ENCODE data around the gene CST9.
"Not testable (repeated sequence)": the region's sequence is repeated elsewhere in the genome, so short reads cannot be mapped to it uniquely, and the experiment has no call there.

The CST9 gene

DNA sequence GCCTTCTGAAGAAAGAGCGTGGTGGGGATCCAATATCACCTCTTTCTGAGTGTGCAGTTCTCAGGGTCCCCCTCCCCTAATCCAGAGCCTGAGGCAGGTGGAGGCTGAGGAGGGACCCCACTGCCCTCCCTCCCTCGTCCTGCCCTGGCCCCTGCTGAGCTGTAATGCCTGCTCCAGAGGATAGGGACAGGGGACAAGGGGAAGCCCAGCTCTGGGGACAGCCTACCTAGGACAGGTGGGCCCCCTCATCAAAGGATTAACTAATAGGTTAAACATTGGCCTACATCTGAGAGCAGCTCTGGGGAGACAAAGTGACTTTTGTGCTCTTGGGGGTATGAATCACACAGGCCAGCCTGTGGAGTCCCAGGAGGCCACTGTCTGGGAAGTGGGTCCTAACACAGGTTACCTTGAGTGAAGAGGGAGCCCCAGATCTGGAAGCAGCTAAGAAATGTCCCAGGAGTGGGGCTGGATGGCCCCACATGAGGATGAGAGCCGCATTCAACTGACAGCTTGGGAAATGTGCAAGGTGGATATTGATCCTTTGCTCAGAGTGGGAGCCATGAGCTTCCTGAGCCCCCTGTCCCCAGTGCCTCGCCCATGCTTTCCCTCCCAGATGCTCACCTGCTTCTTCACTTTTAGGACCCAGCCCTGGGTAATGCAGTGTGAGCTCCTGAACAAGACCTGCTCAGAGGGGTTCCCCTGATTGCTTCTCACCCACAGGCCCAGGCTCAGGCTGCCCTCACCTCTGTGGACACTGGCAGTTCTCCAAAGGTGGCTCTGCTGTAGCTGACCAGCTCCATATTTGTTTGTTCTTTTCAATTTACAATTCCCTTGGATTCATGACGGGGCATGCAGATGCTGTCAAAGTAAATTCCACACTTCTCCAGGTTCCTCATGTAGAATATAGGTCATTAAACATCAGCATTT is 19.6 kb downstream of the CST9 start:
- DNase-seq, result no peak

DNA sequence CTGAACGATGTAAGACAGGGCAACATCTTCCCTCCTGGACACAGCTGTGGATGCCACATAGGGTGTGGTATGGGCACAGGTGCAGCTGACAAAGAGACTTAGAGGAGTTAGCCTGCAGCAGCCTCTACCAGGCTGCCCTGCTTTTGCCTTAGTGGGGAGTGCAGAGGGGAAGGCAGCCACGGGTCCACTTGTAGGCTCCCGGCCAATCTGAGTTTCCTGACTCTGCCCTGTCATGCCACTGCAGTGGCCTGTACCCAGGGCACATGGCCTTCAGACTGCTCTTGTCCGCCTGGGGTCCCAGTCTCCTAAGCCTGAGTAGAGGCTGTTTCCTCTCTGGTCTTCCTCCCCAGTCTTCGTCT is 20.3 kb downstream of the CST9 start:
- no peak for DNase-seq

GRCh38 chr20:23584434-23585199 is 21.1 kb downstream of the CST9 start:
- no peak for DNase-seq

GRCh38 chr20:23583526-23583925 is 22.2 kb downstream of the CST9 start:
- DNase-seq, result no peak

GRCh38 chr20:23582293-23582692 is 23.4 kb downstream of the CST9 start:
- no peak for DNase-seq

DNA sequence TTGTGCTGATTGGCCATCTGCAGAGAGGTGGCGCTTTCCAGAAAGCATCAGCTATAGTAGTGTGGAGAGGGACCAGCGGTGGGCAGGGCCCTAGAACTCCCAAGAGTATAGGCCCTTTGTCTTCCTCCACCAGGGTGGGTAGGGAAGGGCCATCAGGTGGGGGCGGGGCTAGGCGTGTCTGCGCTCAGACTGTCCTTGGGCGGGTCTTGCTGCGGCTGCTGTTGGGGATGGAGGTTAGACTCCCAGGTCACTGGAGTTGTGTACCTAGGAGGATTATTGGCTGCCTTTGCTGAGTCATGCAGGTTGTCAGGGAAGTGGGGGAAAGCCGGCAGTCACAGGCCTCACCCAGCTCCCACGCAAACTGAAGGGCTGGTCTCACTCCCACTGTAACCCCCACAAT is 23.9 kb downstream of the CST9 start:
- DNase-seq, result not testable (repeated sequence)

GRCh38 chr20:23574977-23575376 is 30.7 kb downstream of the CST9 start:
- no peak for DNase-seq

DNA sequence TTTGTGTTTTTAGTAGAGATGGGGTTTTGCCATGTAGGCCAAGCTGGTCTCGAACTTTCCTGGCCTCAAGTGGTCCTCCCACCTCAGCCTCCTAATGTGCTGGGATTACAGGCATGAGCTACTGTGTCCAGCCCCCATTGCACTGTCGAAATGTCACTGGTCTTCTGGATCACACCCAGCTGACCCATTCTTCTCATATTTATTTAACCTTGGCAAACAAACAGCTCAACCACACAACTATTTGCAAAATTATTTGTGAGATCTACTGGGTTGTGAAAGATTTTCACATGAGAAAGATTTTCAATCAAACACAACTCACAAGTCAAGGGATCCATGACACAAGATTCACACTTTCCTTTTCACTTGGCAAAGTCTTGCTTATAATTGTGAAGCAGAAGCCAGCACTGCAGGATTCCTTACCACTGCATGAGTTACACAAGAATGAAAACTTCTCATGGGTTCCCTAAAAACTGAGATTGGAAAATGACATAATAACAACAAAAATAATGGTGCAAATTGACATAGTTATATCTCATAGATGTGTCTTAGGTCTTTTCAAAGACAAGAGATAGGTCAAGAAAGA is 35.4 kb downstream of the CST9 start:
- DNase-seq, result no peak

DNA sequence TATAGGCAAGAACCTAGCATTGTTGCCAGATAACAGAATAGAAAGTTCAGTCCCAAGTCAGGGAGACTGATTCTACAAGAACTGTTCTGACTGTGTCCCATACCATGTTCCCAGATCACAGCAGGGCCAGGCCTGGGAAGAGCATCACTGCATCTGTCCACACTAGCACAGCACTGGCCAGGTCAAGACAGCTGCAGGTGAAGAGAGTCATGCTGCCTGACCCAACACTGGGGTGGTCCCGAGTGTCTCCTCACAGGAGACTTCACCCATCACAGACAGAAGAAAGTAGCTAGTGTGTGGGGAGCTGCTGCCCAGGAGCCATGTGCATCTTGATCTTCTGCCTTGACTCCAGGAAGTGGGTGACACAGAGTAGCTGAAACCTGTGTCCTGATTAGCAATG is 36.1 kb downstream of the CST9 start:
- no peak for DNase-seq

GRCh38 chr20:23568971-23569330 is 36.8 kb downstream of the CST9 start:
- DNase-seq, result no peak

GRCh38 chr20:23568320-23568970 is 37.3 kb downstream of the CST9 start, which contains the start of gene CST9L:
CST9L (minus strand) TSS chr20:23568484; CDS start chr20:23568450, 34 bp downstream.
- DNase-seq, result no peak

GRCh38 chr20:23566199-23566932 is 39.4 kb downstream of the CST9 start:
- DNase-seq, result no peak

GRCh38 chr20:23565503-23566045 is 40.1 kb downstream of the CST9 start:
- DNase-seq, result no peak

DNA sequence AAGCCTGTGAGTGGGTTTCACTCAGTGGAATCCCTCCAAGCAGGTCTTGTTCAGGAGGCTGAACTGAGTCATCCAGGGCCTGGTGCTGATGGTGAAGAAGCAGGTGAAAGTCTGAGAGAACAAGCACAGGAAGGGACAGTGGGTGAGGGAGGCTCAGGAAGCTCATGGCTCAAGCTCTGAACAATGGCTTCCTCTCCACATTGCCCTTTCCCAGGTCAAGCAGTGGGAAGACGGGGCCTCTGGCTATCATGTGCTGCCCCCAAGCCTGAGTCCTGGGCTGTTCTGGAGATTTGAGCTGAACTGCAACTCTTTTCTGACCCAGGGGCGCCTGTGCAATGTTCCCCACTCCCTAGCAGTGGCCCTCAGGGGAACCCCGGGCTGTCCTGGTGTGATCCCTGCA is 40.8 kb downstream of the CST9 start:
- no peak for DNase-seq

GRCh38 chr20:23562721-23563342 is 42.9 kb downstream of the CST9 start:
- DNase-seq, result no peak

DNA sequence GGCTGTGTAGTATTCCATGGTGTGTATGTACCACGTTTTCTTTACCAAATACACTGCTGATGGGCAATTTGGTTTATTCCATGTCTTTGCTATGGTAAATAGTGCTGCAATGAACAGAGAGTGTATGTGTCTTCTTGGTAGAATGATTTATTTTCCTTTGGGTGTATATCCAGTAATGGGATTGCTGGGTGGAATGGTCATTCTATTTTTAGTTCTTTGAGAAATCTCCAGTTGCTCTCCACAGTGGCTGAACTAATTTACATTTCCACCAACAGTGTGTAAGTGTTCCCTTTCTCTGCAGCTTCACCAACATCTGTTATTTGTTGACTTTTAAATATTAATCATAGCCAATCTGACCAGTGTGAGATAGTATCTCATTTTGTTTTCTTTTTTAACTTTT is 51.3 kb downstream of the CST9 start:
- DNase-seq, result no peak

All from HCEC 1CT (cell line).